ENCODE data around the gene CAMTA1.

CAMTA1 gene

GRCh38 chr1:7229696-7230631 is 444.7 kb downstream of the CAMTA1 start:
- DNase-seq (ENCODE audit: low spot score), result no peak

GRCh38 chr1:7232441-7233236 is 447.4 kb downstream of the CAMTA1 start:
- no peak for DNase-seq (ENCODE audit: low spot score)

- DNase-seq (ENCODE audit: low spot score), result no peak
These were observed 447.9 kb downstream of the CAMTA1 start for GRCh38 chr1:7233237-7233540.

- no peak for DNase-seq (ENCODE audit: low spot score)
These were observed 448.6 kb downstream of the CAMTA1 start for GRCh38 chr1:7233646-7234470.

- DNase-seq (ENCODE audit: low spot score), result no peak
These were observed 449.2 kb downstream of the CAMTA1 start for GRCh38 chr1:7234471-7234755.

- DNase-seq (ENCODE audit: low spot score), result no peak
These were observed 450.7 kb downstream of the CAMTA1 start for GRCh38 chr1:7235871-7236517.

- DNase-seq (ENCODE audit: low spot score), result no peak
These were observed 451.7 kb downstream of the CAMTA1 start for GRCh38 chr1:7236844-7237515.

GRCh38 chr1:7247158-7247557 is 461.9 kb downstream of the CAMTA1 start:
- DNase-seq (ENCODE audit: low spot score), result no peak

GRCh38 chr1:7247791-7248548 is 462.7 kb downstream of the CAMTA1 start:
- DNase-seq (ENCODE audit: low spot score), result no peak

GRCh38 chr1:7248549-7249199 is 463.4 kb downstream of the CAMTA1 start:
- no peak for DNase-seq (ENCODE audit: low spot score)

- no peak for DNase-seq (ENCODE audit: low spot score)
These were observed 464.3 kb downstream of the CAMTA1 start for GRCh38 chr1:7249516-7249915.

GRCh38 chr1:7250176-7250575 is 464.9 kb downstream of the CAMTA1 start:
- peak; percentile 12 for DNase-seq (ENCODE audit: low spot score)

- DNase-seq (ENCODE audit: low spot score), result no peak
These were observed 465.6 kb downstream of the CAMTA1 start for GRCh38 chr1:7250597-7251453.

GRCh38 chr1:7251454-7251800 is 466.2 kb downstream of the CAMTA1 start:
- DNase-seq (ENCODE audit: low spot score), result no peak

- no peak for DNase-seq (ENCODE audit: low spot score)
These were observed 467.3 kb downstream of the CAMTA1 start for GRCh38 chr1:7252411-7253117.

GRCh38 chr1:7253118-7253480 is 467.8 kb downstream of the CAMTA1 start:
- no peak for DNase-seq (ENCODE audit: low spot score)

GRCh38 chr1:7253988-7254587 is 468.8 kb downstream of the CAMTA1 start:
- no peak for DNase-seq (ENCODE audit: low spot score)

GRCh38 chr1:7255303-7256058 is 470.2 kb downstream of the CAMTA1 start:
- peak; percentile 37 for DNase-seq (ENCODE audit: low spot score)

Data from RKO (cell line).